Cardiac muscle cell (in vitro differentiated cells and primary cell): ENCODE results near the gene HOXA2. TPM values are rescaled to one million over a fixed set of nuclear protein-coding genes. Genes with fewer than 3 reads are reported as not detected.

ENCODE experiments used
- DNase-seq, 2 donors: peaks; one replicate each; pipeline versions ENCODE4 v3.0.0 to v3.0.0-alpha.2; 2010 to 2017; ENCODE audit warnings: low read depth in 1 of 2, low spot score in 1 of 2
- H3K27ac ChIP-seq: fragments of 200-600 bp; sonication (generic); 2 replicates; pipeline ENCODE4 v1.5.1; 2016
- H3K27me3 ChIP-seq: fragments of 200-600 bp; sonication (generic); 2 replicates; pipeline ENCODE4 v1.6.0; 2016; ENCODE audit warnings: control low read depth
- H3K36me3 ChIP-seq: fragments of 200-600 bp; sonication (generic); 2 replicates; pipeline ENCODE4 v1.5.1; 2016; ENCODE audit warnings: control low read depth
- H3K4me1 ChIP-seq: fragments of 200-600 bp; sonication (generic); 2 replicates; pipeline ENCODE4 v1.8.1; 2017; ENCODE audit warnings: low read depth, mild to moderate bottlenecking, mixed run types
- H3K4me3 ChIP-seq: fragments of 200-600 bp; sonication (generic); 2 replicates; pipeline ENCODE4 v1.5.1; 2016; ENCODE audit warnings: mild to moderate bottlenecking
- H3K9me3 ChIP-seq: fragments of 200-600 bp; sonication (generic); 2 replicates; pipeline ENCODE4 v1.5.1; 2017; ENCODE audit warnings: low read depth, mild to moderate bottlenecking, control low read depth
- CTCF ChIP-seq: IDR thresholded peaks from 2 replicates; pipeline ENCODE4 v1.5.1; 2012; ENCODE audit warnings: low read depth, mild to moderate bottlenecking, low read length
- polyA plus RNA-seq: library from polyadenylated mRNA; unstranded; fragments of >200 nt; fragmentation: Nextera tagmentation; extraction: Ambion mirVana; gene quantifications from 2 replicates; pipeline ENCODE4 v1.2.1, GENCODE V29; 2016
- total RNA-seq: library from RNA; depleted of rRNA; stranded (reverse); fragments of >200 nt; gene quantifications from 2 replicates; pipeline ENCODE4 v1.2.3, GENCODE V29; 2016

HOXA2 gene
- total RNA-seq: 0.27 and 0.53 TPM in 2 replicates
- 0.12 and 0.34 TPM in 2 replicates for polyA plus RNA-seq

- Histone ChIP-seq H3K4me1 (peaks cover 5% of the 10 kb centered on the region), H3K27ac (no peak within 1 kb of the TSS), H3K36me3 (no peaks in the 10 kb centered on the region), H3K27me3 (peaks cover 100% of the 10 kb centered on the region), H3K9me3 (no peaks in the 10 kb centered on the region), H3K4me3 (no peak within 1 kb of the TSS)
- DNase-seq: no peak
- no peak for TF ChIP-seq CTCF
Measured at GRCh38 chr7:27102581-27103442, at the start of gene HOXA2. Gene HOXA2, minus strand, starts transcription at chr7:27102683. Its CDS starts 183 bp downstream, at chr7:27102500.

- peaks cover 100% of the 10 kb centered on the region for H3K27me3 ChIP-seq
- H3K9me3 ChIP-seq: no peaks in the 10 kb centered on the region
- H3K36me3 ChIP-seq: no peaks in the 10 kb centered on the region
- H3K4me1 ChIP-seq: no peaks in the 10 kb centered on the region
- no peak overlapping the region for H3K27ac ChIP-seq
- no peak for TF ChIP-seq CTCF
- H3K4me3 ChIP-seq: peak overlapping the region; percentile 10
- DNase-seq: no peak
Measured at GRCh38 chr7:27151341-27151930, 49.0 kb upstream of the HOXA2 start.

GRCh38 chr7:27150568-27151340, 48.3 kb upstream of the HOXA2 start:
- DNase-seq: peak; percentile 69 to 79
- Histone ChIP-seq H3K4me1 (no peaks in the 10 kb centered on the region), H3K9me3 (no peaks in the 10 kb centered on the region), H3K27ac (no peak overlapping the region), H3K4me3 (peak overlapping the region; percentile 10), H3K36me3 (no peaks in the 10 kb centered on the region), H3K27me3 (peaks cover 100% of the 10 kb centered on the region)
- TF ChIP-seq CTCF: peak; percentile 81

GRCh38 chr7:27149842-27150567, 47.5 kb upstream of the HOXA2 start:
- no peaks in the 10 kb centered on the region for H3K9me3 ChIP-seq
- TF ChIP-seq CTCF: no peak
- H3K4me1 ChIP-seq: no peaks in the 10 kb centered on the region
- H3K36me3 ChIP-seq: no peaks in the 10 kb centered on the region
- no peak for DNase-seq
- peaks cover 100% of the 10 kb centered on the region for H3K27me3 ChIP-seq
- H3K27ac ChIP-seq: no peak overlapping the region
- H3K4me3 ChIP-seq: no peak overlapping the region
